PC-9 (cell line): ENCODE results near the gene CDH15. TPM values are rescaled to one million over a fixed set of nuclear protein-coding genes. Genes with fewer than 3 reads are reported as not detected.

Experiments
- BruUV-seq: library from RNA; stranded (reverse); fragments of 400-500 nt; replicated peaks from 2 replicates; lab custom pipeline; 2021; lab: Mats Ljungman, UMichigan
- CTCF ChIA-PET: fragments of 300-600 bp; sonication (Branson Sonifier 250); formaldehyde crosslinking; loops from one replicate; lab custom pipeline; 2022; ENCODE audit warnings: antibody characterized with exemption; lab: Charles Lee
- POLR2A ChIA-PET: fragments of 300-600 bp; sonication (Branson Sonifier 250); formaldehyde crosslinking; loops from one replicate; lab custom pipeline; 2022; ENCODE audit warnings: antibody characterized with exemption; ENCODE audit not compliant: unreplicated experiment; lab: Charles Lee
- DNase-seq, 2 experiments: peaks; one replicate each; pipeline versions ENCODE4 v3.0.0 to v3.0.0-alpha.2; 2015 to 2022; ENCODE audit warnings: mixed read lengths in 1 of 2
- H2AFZ ChIP-seq: fragments of 200-600 bp; sonication (generic); 2 replicates; pipeline ENCODE4 v1.8.1; 2017; ENCODE audit warnings: antibody characterized with exemption
- H3F3A ChIP-seq: fragments of 200-600 bp; sonication (generic); 2 replicates; pipeline ENCODE4 v1.8.1; 2017; ENCODE audit warnings: antibody characterized with exemption, mild to moderate bottlenecking, low read depth; ENCODE audit not compliant: insufficient read depth
- H3K27ac ChIP-seq: fragments of 200-600 bp; sonication (generic); 2 replicates; pipeline ENCODE4 v1.6.1; 2016; ENCODE audit warnings: mixed run types
- H3K27me3 ChIP-seq: fragments of 200-600 bp; sonication (generic); 2 replicates; pipeline ENCODE4 v1.6.1; 2016; ENCODE audit warnings: low read depth, mixed run types; ENCODE audit not compliant: insufficient read depth
- H3K36me3 ChIP-seq: fragments of 200-600 bp; sonication (generic); 2 replicates; pipeline ENCODE4 v1.6.1; 2016; ENCODE audit warnings: low read depth, mixed run types
- H3K4me1 ChIP-seq: fragments of 200-600 bp; sonication (generic); replicated peaks from 2 replicates; pipeline ENCODE4 v1.6.1; 2016; ENCODE audit warnings: mixed run types; ENCODE audit not compliant: insufficient read depth
- H3K4me2 ChIP-seq: fragments of 200-600 bp; sonication (generic); 2 replicates; pipeline ENCODE4 v1.6.1; 2017; ENCODE audit warnings: mixed run types
- H3K4me3 ChIP-seq: fragments of 200-600 bp; sonication (generic); 2 replicates; pipeline ENCODE4 v1.6.1; 2016; ENCODE audit warnings: mixed run types
- H3K79me2 ChIP-seq: fragments of 200-600 bp; sonication (generic); 2 replicates; pipeline ENCODE4 v1.6.1; 2017; ENCODE audit warnings: low read depth, mixed run types
- H3K9me2 ChIP-seq: fragments of 200-600 bp; sonication (generic); 2 replicates; pipeline ENCODE4 v1.8.1; 2017; ENCODE audit warnings: mild to moderate bottlenecking; ENCODE audit not compliant: insufficient read depth
- H3K9me3 ChIP-seq: fragments of 200-600 bp; sonication (generic); 2 replicates; pipeline ENCODE4 v1.8.1; 2016; ENCODE audit warnings: low read depth; ENCODE audit not compliant: insufficient read depth
- H4K20me1 ChIP-seq: fragments of 200-600 bp; sonication (generic); 2 replicates; pipeline ENCODE4 v1.8.1; 2017; ENCODE audit not compliant: insufficient read depth
- EZH2 ChIP-seq: fragments of 200-600 bp; sonication (generic); IDR thresholded peaks from 2 replicates; pipeline ENCODE4 v1.8.0; 2017; ENCODE audit warnings: antibody characterized with exemption, low read depth
- intact Hi-C: fragments of 100-400 bp; cut with micrococcal nuclease; formaldehyde crosslinking; loops from one replicate; pipeline ENCODE4 v1.10.0; 2022; ENCODE audit not compliant: unreplicated experiment
- total RNA-seq: library from RNA; stranded (reverse); gene quantifications from 2 replicates; pipeline ENCODE4 v1.2.3, GENCODE V29; 2021
- TF ChIP-seq, protein P1 (sequence below): fragments of 200-600 bp; sonication (generic); conservative IDR thresholded peaks from 2 replicates; pipeline ENCODE4 v1.6.1; 2017; ENCODE audit warnings: mixed run types, antibody characterized with exemption, mild to moderate bottlenecking, moderate library complexity

CDH15 gene
- total RNA-seq, 1 experiment from 2014 or later: not detected

DNA sequence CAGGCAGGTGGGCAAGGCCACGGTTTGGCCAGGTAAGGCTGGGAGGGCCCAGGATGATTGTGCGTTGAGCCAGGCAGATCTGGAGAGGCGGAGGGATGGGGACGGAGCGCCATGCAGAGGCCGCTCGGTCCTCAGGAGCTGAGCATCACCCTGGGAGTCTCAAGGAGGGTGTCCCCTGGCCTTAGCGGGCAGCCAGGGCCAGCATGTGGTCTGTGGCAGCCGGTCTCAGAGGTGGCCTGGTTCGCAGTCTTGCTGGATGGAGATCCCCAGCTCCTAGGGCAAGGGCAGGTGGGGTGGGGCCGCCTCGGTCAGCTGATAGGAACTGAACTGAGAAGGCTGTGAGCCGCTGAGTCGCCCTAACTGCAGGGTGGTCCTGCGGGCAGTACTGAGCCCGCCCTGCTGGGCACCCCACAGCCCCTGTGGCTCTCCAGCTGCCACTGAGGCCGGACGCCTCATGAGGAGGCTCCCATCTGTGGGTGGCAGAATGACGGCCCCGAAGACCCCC is 11.6 kb upstream of the CDH15 start:
- CTCF ChIA-PET: no interaction called here
- no TSS peak for BruUV-seq

DNA sequence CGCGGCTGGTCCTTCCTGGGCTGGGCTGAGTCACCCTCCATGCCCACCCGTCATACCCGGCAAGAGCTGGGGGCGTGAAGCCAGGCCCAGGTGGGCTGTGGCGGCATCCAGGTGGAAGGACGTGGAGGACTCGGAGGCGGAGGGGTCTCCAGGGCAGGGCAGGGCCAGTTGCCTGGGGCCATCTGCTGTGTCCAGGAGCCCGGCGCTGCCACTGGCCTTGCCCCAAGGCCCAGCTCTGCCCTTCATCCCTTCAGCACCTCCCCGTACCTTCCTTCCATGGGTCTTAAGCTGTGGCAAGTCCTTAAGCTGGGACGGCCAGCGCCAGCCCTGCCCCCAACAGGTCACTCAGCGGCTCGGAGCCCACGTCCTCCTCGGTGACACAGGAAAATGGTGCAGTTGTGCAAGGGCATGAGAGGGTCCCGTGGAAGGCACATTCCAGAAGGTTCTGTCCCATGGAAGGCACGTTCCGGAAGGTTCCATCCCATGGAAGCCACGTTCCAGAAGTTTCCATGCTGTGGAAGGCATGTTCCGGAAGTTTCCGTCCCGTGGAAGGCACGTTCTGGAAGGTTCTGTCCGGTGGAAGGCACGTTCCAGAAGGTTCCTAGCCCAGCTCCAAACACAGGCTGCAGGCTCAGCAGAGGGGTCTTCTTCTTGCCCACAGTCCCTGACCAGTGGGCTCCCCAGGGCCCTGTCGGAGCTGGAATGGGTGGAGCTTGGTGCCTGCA is 10.4 kb upstream of the CDH15 start:
- BruUV-seq: no TSS peak
- DNase-seq: no peak
- no peak for TF ChIP-seq EZH2
- TF ChIP-seq, protein P1, sequence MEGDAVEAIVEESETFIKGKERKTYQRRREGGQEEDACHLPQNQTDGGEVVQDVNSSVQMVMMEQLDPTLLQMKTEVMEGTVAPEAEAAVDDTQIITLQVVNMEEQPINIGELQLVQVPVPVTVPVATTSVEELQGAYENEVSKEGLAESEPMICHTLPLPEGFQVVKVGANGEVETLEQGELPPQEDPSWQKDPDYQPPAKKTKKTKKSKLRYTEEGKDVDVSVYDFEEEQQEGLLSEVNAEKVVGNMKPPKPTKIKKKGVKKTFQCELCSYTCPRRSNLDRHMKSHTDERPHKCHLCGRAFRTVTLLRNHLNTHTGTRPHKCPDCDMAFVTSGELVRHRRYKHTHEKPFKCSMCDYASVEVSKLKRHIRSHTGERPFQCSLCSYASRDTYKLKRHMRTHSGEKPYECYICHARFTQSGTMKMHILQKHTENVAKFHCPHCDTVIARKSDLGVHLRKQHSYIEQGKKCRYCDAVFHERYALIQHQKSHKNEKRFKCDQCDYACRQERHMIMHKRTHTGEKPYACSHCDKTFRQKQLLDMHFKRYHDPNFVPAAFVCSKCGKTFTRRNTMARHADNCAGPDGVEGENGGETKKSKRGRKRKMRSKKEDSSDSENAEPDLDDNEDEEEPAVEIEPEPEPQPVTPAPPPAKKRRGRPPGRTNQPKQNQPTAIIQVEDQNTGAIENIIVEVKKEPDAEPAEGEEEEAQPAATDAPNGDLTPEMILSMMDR: no peak
- no peak overlapping the region for H3K4me3 ChIP-seq
- H3K4me1 ChIP-seq: no peaks in the 10 kb centered on the region
- no peaks in the 10 kb centered on the region for H4K20me1 ChIP-seq
- POLR2A ChIA-PET: no interaction called here
- no peaks in the 10 kb centered on the region for H3K9me3 ChIP-seq
- no peaks in the 10 kb centered on the region for H3K36me3 ChIP-seq
- no peak overlapping the region for H3K4me2 ChIP-seq
- no peak overlapping the region for H3K27ac ChIP-seq
- H3K79me2 ChIP-seq: no peaks in the 10 kb centered on the region
- H3K9me2 ChIP-seq: no peaks in the 10 kb centered on the region
- peaks cover 15% of the 10 kb centered on the region; the same call in 1 of the 2 replicates for H3F3A ChIP-seq
- H2AFZ ChIP-seq: no peak overlapping the region
- H3K27me3 ChIP-seq: no peaks in the 10 kb centered on the region
- intact Hi-C loops: no loop called here
- CTCF ChIA-PET: no interaction called here

More for the DNA sequence above, 11.6 kb upstream of the CDH15 start:
- intact Hi-C loops: no loop called here
- no peak for DNase-seq
- Histone ChIP-seq H3K4me3 (no peak overlapping the region), H3K27me3 (no peaks in the 10 kb centered on the region), H3K9me3 (no peaks in the 10 kb centered on the region), H3K4me1 (no peaks in the 10 kb centered on the region), H3K4me2 (no peak overlapping the region), H3F3A (peaks cover 26% of the 10 kb centered on the region; the same call in 1 of the 2 replicates), H4K20me1 (peaks cover 3% of the 10 kb centered on the region; the same call in 1 of the 2 replicates), H3K79me2 (no peaks in the 10 kb centered on the region), H2AFZ (no peak overlapping the region), H3K27ac (no peak overlapping the region), H3K36me3 (no peaks in the 10 kb centered on the region), H3K9me2 (no peaks in the 10 kb centered on the region)
- POLR2A ChIA-PET: no interaction called here
- no peak for TF ChIP-seq EZH2
- TF ChIP-seq, protein P1: no peak

DNA sequence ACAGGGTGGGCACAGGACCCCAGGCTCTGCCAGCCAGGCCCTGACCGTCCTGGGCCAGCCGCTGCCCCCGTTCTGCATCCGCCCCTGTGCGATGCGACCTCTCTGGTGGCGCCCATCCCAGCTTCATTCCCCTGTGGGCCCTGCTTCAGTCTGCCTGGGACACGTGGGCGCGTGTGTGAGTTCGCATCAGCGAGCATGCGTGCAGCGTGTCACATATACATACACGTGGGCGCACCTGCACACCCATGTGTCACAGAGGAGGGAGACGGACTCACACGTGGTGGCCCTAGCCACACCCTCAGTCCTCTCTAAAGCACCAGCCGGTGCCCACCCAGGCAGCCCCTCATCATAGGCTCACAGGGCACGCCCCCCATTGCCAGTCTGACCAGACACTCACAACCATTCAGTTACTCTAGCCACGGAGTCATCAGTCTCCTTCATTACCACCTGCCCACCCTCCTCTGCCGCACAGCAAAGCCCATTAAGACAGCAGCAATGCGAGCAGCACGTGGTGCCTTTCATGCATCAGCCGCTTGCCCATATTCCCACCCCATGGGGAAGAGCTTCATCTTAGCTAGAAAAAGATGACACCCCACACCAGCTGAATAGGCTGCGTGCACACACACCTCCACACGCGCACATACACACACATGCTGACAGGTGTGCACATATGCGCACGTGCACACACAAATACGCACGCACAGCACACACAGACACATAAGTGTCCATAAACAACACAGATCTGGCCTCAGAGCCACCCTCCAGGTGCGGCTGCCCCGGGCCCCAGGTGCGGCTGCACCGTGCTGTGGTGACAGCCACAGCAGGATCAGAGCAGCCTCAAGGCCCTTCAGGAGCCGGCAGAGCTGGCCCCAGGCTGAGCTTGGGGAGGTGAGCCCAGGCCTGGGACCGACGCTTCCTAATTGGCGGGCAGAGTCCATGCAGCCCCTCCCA is 9.5 kb upstream of the CDH15 start:
- no peaks in the 10 kb centered on the region for H4K20me1 ChIP-seq
- ChIA-PET POLR2A (no interaction called here), CTCF (no interaction called here)
- H3K4me3 ChIP-seq: no peak overlapping the region
- intact Hi-C loops: no loop called here
- H3K4me2 ChIP-seq: no peak overlapping the region
- no peaks in the 10 kb centered on the region for H3K27me3 ChIP-seq
- no TSS peak for BruUV-seq
- H3K36me3 ChIP-seq: no peaks in the 10 kb centered on the region
- TF ChIP-seq, protein P1: no peak
- no peak for TF ChIP-seq EZH2
- H3F3A ChIP-seq: peaks cover 12% of the 10 kb centered on the region; the same call in 1 of the 2 replicates
- no peaks in the 10 kb centered on the region for H3K9me3 ChIP-seq
- H3K27ac ChIP-seq: no peak overlapping the region
- no peaks in the 10 kb centered on the region for H3K79me2 ChIP-seq
- peaks cover 3% of the 10 kb centered on the region; the same call in 1 of the 2 replicates for H3K4me1 ChIP-seq
- no peaks in the 10 kb centered on the region for H3K9me2 ChIP-seq
- DNase-seq: no peak
- no peak overlapping the region for H2AFZ ChIP-seq
